ENCODE data around the gene SNAP91. TPM values are rescaled to one million over a fixed set of nuclear protein-coding genes. Genes with fewer than 3 reads are reported as not detected.
"Not testable (repeated sequence)": the region's sequence is repeated elsewhere in the genome, so short reads cannot be mapped to it uniquely, and the experiment has no call there.

SNAP91 gene
- total and polyA plus RNA-seq, 2 donors (not counting 3 experiments of a cell fraction or from before 2014, with no cell fraction given): 1.3 to 1.5 TPM

- no peak overlapping the region for H3K4me2 ChIP-seq (ENCODE audit: insufficient read depth, low read length)
- no peaks in the 10 kb centered on the region for H3K9me3 ChIP-seq (replicated peaks; ENCODE audit: control insufficient read depth, insufficient read depth, low read length)
- no peak overlapping the region for H3K9ac ChIP-seq (replicated peaks; ENCODE audit: extremely low read depth, insufficient read depth, low read length)
- intact Hi-C loops (cut with micrococcal nuclease) (no loop called here), dilution Hi-C loops (cut with MboI; ENCODE audit: extremely low pct_ligation_motif_present, low sequenced_read_pairs) (no loop called here)
- H3K4me1 ChIP-seq (ENCODE audit: control insufficient read depth, extremely low read depth, insufficient read depth, low read length): no peaks in the 10 kb centered on the region
- H4K20me1 ChIP-seq (replicated peaks; ENCODE audit: control insufficient read depth, extremely low read depth, insufficient read depth, low read length): no peaks in the 10 kb centered on the region
- ChIA-PET POLR2A (no interaction called here), CTCF (no interaction called here)
- no peaks in the 10 kb centered on the region for H3K79me2 ChIP-seq (ENCODE audit: control insufficient read depth, insufficient read depth, low read length)
- no peak overlapping the region for H3K4me3 ChIP-seq (replicated peaks in 1 of 3; ENCODE audit: insufficient read depth in 1 of 3, low read depth in 1 of 3, low read length in 3 of 3)
- no TSS peak for BruUV-seq (replicated peaks)
- no peaks in the 10 kb centered on the region for H3K27me3 ChIP-seq (ENCODE audit: control insufficient read depth in 2 of 2, insufficient read depth in 2 of 2, low read length in 2 of 2)
- TF ChIP-seq MAX (IDR thresholded peaks at IDR 0.05; ENCODE audit: insufficient read depth, insufficient read length) (no peak), FOS (IDR thresholded peaks at IDR 0.05; ENCODE audit: borderline replicate concordance, insufficient read depth, low read length) (no peak), JUN (IDR thresholded peaks at IDR 0.05; ENCODE audit: borderline replicate concordance, insufficient read depth, insufficient read length, low read depth) (no peak), MYC (IDR thresholded peaks at IDR 0.05; ENCODE audit: low read depth, low read length) (no peak), POLR2AphosphoS5 (IDR thresholded peaks at IDR 0.05; ENCODE audit: insufficient read depth, low read depth, low read length) (no peak)
- H3K36me3 ChIP-seq (ENCODE audit: control insufficient read depth in 2 of 2, extremely low read depth in 1 of 2, insufficient read depth in 2 of 2, low read length in 2 of 2): no peaks in the 10 kb centered on the region
- no peak overlapping the region for H3K27ac ChIP-seq (ENCODE audit: insufficient read depth, low read depth, low read length)
- no peak overlapping the region for H2AFZ ChIP-seq (ENCODE audit: low read depth, low read length)
- DNase-seq (ENCODE audit: low read depth, low spot score): no peak
- H3K9me1 ChIP-seq (replicated peaks; ENCODE audit: control insufficient read depth, extremely low read depth, insufficient read depth, low read length): no peaks in the 10 kb centered on the region
- FAIRE-seq: no peak
These were observed 134.1 kb downstream of the SNAP91 start for GRCh38 chr6:83574783-83575182.

- BruUV-seq (replicated peaks); H3K9me3 ChIP-seq (replicated peaks; ENCODE audit: control insufficient read depth, insufficient read depth, low read length); CTCF ChIA-PET; H3K4me3 ChIP-seq (replicated peaks in 1 of 3; ENCODE audit: insufficient read depth in 1 of 3, low read depth in 1 of 3, low read length in 3 of 3); H3K4me2 ChIP-seq (ENCODE audit: insufficient read depth, low read length); H3K36me3 ChIP-seq (ENCODE audit: control insufficient read depth in 2 of 2, extremely low read depth in 1 of 2, insufficient read depth in 2 of 2, low read length in 2 of 2); H3K9me1 ChIP-seq (replicated peaks; ENCODE audit: control insufficient read depth, extremely low read depth, insufficient read depth, low read length); intact Hi-C loops (cut with micrococcal nuclease); dilution Hi-C loops (cut with MboI; ENCODE audit: extremely low pct_ligation_motif_present, low sequenced_read_pairs); DNase-seq (ENCODE audit: low read depth, low spot score); FAIRE-seq; H3K4me1 ChIP-seq (ENCODE audit: control insufficient read depth, extremely low read depth, insufficient read depth, low read length); H3K79me2 ChIP-seq (ENCODE audit: control insufficient read depth, insufficient read depth, low read length); H3K27me3 ChIP-seq (ENCODE audit: control insufficient read depth in 2 of 2, insufficient read depth in 2 of 2, low read length in 2 of 2); H2AFZ ChIP-seq (ENCODE audit: low read depth, low read length); POLR2A ChIA-PET; H4K20me1 ChIP-seq (replicated peaks; ENCODE audit: control insufficient read depth, extremely low read depth, insufficient read depth, low read length); H3K27ac ChIP-seq (ENCODE audit: insufficient read depth, low read depth, low read length); H3K9ac ChIP-seq (replicated peaks; ENCODE audit: extremely low read depth, insufficient read depth, low read length): not testable (repeated sequence)
These were observed 137.2 kb downstream of the SNAP91 start for GRCh38 chr6:83571663-83572185.
